IPS-NIHi7 (cell line): ENCODE measurements around the gene PTPRJ.
"Not testable (repeated sequence)": the region's sequence is repeated elsewhere in the genome, so short reads cannot be mapped to it uniquely, and the experiment has no call there.

Experiments
- DNase-seq: peaks from one replicate; pipeline ENCODE4 v3.0.0; 2012; ENCODE audit warnings: mixed read lengths; ENCODE audit errors: extremely low spot score

PTPRJ gene

DNA sequence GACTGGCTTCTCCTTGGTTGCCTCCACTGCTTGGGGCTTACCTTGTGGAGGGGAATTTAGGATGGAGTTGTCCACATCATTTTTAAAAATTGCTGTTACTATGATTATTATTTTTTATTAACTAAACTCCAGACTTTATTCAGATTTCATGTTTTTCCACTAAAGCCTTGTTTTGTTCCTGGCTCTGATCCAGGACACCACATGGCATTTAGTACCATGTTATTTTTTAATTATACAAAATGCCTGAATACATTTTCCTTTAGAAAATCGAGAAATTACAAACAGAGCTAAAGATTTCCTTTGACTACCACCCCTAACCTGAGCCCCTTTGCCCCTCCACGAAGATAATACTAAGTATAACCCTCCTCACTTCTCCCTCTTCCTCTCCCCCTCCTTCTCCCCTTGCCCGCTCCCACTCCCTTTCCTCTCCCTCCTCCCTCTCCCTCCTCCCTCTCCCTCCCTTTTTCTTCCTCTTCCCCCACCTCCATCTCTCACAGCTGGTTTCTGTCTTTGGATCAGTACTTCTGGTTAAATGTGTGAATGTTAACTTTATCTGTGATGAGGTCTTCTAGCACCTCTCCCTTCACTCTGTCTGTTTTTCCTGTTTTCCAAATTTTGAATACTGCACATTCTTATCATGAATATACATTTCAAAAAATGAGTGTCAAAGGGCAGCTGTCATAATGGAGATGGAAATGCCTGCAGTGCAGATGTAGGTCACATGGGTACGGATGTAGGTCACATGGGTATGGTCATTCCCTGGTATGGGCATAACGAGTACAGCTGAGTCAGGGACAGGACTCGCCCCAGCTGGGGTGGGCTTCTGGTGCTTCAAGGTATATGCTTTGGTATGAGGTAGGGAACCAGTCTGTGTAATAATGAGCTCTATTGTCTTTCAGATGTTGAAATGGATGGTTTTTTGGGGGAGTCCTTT, 181.9 kb downstream of the PTPRJ start:
- no peak for DNase-seq

DNA sequence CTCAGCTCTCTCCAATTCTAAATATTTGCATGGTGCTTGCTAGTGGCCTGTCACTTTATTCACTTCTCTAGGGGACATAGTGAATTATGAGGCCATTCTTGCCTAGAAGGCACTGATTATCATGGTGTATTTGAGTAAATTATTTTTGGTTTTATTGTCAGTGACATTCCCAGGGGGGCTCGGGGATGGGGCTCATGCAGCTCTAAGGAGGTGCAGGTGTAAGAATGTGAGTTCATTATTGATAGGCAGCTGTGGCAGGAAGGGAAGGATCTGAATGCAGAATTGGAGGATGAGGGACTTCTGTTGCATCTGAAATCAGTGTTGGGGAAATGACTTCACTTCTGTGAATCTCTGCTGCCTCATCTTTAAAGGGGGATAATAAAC, 182.5 kb downstream of the PTPRJ start:
- no peak for DNase-seq

GRCh38 chr11:48163360-48164100, 183.2 kb downstream of the PTPRJ start:
- DNase-seq = no peak

DNA sequence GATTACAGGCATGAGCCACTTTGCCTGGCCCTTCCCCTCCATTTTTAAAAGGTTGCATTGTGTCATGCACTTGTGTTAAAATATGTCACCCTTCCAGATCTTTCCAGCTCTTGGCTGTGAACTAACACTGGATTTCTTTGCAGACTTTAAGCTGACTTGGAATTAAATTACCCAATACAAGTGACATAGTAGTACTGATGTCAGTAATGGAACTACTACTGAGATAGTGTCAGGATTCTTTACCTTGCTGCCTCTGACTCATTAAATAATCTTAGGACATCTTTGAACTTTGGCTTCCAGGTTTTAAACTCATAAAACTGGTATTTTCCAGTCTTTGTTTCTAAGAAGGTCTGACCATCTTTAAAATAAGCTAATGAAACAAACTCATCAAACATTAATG, 184.5 kb downstream of the PTPRJ start:
- no peak for DNase-seq

GRCh38 chr11:48165426-48165825, 185.1 kb downstream of the PTPRJ start:
- no peak for DNase-seq

- DNase-seq = no peak
These were observed 187.0 kb downstream of the PTPRJ start for GRCh38 chr11:48167380-48167779.

DNA sequence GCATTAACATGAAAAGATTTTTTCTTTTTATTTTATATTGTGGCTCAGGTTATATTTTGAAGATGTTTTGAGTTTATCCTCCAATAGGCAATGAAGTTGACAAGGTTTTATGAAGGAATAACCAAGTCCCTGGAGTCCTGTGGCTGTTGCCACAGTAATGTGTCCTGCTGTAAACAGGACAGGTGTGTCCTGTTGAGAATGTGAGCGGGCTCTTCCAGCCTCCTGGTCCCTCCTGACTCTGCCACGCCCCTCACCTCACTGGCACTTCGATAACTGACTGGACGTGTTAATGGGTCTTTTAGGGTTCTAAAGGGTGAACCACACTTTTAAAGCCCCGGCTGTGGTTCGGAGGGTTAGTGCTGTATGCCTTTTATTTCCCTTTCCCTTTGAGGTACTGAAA, 188.5 kb downstream of the PTPRJ start:
- DNase-seq = no peak

- DNase-seq = no peak
These were observed 188.9 kb downstream of the PTPRJ start for GRCh38 chr11:48169259-48169658.

GRCh38 chr11:48169717-48170116, 189.4 kb downstream of the PTPRJ start:
- no peak for DNase-seq

GRCh38 chr11:48170241-48171233, 190.2 kb downstream of the PTPRJ start:
- no peak for DNase-seq

DNA sequence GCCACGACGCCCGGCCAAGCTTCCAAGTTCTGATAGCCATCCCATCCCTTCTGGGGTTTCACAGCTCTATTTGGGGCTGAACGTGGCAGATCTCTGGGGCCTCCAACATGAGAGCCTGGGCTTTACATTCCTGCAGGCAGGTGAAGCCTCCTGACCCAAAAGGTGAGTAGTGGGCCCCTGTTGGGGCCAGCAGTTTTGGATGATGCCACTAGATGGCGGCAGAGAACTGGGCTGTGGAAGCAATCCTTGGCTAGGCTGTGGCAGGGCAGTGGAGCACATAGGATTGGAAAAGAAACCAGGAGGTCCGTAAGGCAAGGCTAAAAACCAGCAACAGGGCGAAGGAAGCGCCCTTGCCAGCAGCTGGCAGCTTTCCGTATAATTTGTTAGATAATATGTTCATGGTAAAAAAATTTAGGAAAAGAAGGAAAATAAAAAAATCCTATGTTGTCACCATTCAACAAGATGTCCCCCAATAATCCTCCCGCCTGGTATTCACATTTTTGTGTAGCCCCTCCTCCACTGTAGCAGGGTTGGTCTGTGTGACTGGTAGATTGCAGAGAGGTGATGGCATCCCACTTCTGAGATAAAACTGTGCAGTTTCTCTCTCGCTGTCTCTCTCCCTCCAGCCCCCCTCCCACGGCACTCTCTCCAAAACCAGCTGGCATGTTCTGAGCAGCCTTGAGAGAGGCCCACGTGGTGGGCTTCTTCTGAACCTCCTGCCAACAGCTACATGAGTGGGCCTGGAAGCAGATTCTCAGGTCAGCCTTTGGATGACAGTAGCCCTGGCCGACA, 192.7 kb downstream of the PTPRJ start:
- peak; percentile 93 for DNase-seq

GRCh38 chr11:48177661-48178060, 197.3 kb downstream of the PTPRJ start:
- DNase-seq = no peak

DNA sequence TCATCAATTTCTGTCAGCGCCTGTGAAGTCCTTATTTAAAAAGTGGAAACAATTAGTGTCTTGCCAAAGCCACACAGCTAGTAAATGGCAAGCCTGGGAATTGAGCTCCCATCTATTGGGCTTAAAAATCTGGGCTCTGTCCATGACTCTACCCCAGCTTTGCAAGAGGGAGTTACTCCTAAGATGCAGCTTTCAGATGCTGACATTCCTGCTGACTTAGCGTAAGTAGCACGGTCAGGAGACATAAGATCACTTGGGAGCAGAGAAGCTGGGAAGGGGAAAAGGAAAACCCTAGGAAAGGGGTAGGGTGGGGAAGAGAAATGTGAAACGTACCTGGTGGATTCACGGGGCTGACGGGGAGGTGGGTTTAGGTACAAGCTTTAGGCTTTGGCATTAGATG, 200.3 kb downstream of the PTPRJ start:
- DNase-seq = no peak

DNA sequence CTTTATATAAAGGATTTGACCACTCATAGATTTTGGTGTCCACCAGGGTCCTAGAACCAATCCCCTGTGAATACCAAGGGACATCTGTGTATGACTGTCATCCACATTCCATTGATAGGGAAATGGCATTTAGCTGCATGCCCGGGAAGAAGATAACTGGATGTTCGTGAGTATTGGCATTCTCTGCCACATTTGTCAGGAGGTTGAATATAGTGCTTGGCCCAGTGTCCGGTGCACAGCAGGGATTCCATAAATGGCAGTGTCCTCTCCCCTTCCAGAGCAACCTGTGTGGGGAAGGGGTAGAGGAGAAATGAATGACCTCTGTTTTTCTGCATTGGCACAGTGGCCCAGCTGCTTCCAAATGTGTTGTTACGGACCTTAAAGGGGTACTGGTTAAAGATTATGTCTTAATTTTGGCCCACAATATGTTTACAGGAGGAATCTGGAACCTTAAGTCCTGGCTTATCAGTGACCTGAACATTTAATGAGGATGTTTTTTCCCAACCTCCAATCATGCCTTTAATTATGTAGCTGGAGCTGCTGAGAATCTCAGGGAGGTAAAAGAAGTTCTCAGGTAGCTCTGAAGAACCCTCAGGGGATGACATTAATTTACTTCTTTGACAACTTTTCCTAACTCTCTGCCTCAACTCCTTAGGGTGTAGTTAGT, 202.6 kb downstream of the PTPRJ start:
- no peak for DNase-seq

DNA sequence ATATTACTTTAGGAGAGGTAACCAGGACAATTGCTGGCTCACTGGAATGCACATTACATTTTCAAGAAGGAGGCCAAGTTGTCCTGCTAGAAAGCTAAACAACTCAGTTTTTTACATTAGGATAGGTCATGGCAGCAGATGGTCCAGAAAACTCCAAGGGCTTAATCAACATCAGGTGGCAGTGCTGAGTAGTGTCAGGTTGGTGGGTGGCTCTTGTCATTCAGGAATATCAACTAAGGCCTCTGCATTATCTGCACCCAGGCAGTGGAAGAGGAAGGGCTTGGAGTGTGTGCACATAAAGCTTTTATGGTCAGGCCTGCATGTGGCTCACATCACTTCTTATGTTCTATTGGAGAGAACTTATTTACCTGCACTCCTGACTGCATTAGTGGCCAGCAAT, 204.1 kb downstream of the PTPRJ start:
- DNase-seq = no peak

- not testable (repeated sequence) for DNase-seq
These were observed 210.7 kb downstream of the PTPRJ start for GRCh38 chr11:48190906-48191654.

GRCh38 chr11:48193876-48194275, 213.5 kb downstream of the PTPRJ start:
- DNase-seq = no peak

GRCh38 chr11:48207881-48208280, 227.5 kb downstream of the PTPRJ start:
- no peak for DNase-seq

DNA sequence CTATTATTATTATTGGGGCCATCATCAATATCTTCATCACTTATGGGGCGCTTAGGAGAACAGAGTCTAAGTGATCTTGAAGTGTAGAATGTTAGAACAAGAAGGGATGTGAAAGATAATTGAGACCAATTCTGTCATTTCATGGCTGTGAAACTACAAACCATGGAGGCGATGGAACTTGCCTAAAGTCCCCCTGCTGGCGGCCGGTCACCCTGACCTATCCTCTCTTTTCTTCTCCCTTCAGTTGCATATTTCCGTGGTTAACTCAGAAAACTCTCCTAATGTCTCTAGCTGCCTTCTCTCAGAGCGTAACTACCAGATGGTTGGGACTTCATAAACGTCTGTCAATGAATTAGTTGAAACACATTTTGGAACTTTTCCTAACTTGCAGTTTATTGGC, 229.7 kb downstream of the PTPRJ start:
- DNase-seq = no peak

DNA sequence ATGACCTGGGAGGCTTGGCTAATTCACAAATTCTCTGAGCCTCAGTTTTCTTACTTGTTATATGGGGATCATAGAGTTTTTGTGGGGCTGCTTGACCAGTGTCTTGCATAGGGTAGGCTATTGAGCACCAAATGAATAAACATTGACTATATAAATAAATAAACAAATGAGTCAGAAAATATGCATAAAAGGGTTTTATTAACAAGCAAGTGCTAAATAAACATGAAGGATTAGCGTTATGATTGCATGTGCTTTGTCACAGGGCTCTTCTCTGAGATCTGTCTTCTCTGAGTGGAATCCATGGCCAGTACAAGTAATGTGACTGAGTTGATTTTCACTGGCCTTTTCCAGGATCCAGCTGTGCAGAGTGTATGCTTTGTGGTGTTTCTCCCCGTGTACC, 236.2 kb downstream of the PTPRJ start, which contains the start of gene OR4B1:
Gene OR4B1, plus strand, starts transcription at position 301 of the 400 bp plus-strand sequence. Its CDS starts 0 bp downstream, at position 301.
- no peak for DNase-seq
